SK-N-SH (cell line): ENCODE results near the gene TMEM243. TPM values are rescaled to one million over a fixed set of nuclear protein-coding genes. Genes with fewer than 3 reads are reported as not detected.

Source experiments
- CTCF ChIA-PET: fragments of 300-600, 350-600 bp; formaldehyde crosslinking; extraction: SDS; loops from one replicate; lab custom pipeline; 2021; lab: Yijun Ruan, JAX
- POLR2A ChIA-PET: fragments of 350-600 bp; sonication (Branson Sonifier 250); formaldehyde crosslinking; extraction: SDS; loops from one replicate; lab custom pipeline; 2020; ENCODE audit warnings: antibody characterized with exemption, inconsistent platforms; lab: Yijun Ruan, JAX
- DNase-seq: peaks from one replicate; pipeline ENCODE4 v3.0.0; 2012
- H2AFZ ChIP-seq: fragments of 200-600 bp; sonication (generic); 2 replicates; pipeline ENCODE4 v1.8.1; 2016; ENCODE audit warnings: antibody characterized with exemption, mild to moderate bottlenecking, low read depth
- H3F3A ChIP-seq: fragments of 200-600 bp; sonication (generic); replicated peaks from 2 replicates; pipeline ENCODE3; 2016; ENCODE audit warnings: antibody characterized with exemption, mild to moderate bottlenecking; ENCODE audit not compliant: insufficient read depth
- H3K27ac ChIP-seq, 2 experiments: fragments of 200-500 bp in 1 of 2; fragments of 200-600 bp in 1 of 2; sonication (Bioruptor generic) in 1 of 2; sonication (generic), shearing (Covaris generic) in 1 of 2; 2 replicates each; pipeline versions ENCODE4 v1.5.1 to v1.6.1; 2014 to 2016; ENCODE audit warnings: low read depth in 2 of 2, inconsistent platforms in 1 of 2, low read length in 1 of 2, mild to moderate bottlenecking in 1 of 2, mixed read lengths in 1 of 2
- H3K27me3 ChIP-seq: fragments of 200-600 bp; sonication (generic), shearing (Covaris generic); 2 replicates; pipeline ENCODE4 v1.6.1; 2016; ENCODE audit warnings: mixed run types; ENCODE audit not compliant: insufficient read depth
- H3K36me3 ChIP-seq, 2 experiments: fragments of 200-500 bp in 1 of 2; fragments of 200-600 bp in 1 of 2; sonication (Bioruptor generic) in 1 of 2; sonication (generic) in 1 of 2; replicated peaks in 1 of 2; 2 replicates each; pipeline versions ENCODE3 to v1.5.1; 2014 to 2016; ENCODE audit warnings: low read length in 1 of 2, mild to moderate bottlenecking in 1 of 2; ENCODE audit not compliant: insufficient read depth in 2 of 2, control insufficient read depth in 1 of 2
- H3K4me1 ChIP-seq, 2 experiments: fragments of 200-500 bp in 1 of 2; fragments of 200-600 bp in 1 of 2; sonication (Bioruptor generic) in 1 of 2; sonication (generic), shearing (Covaris generic) in 1 of 2; 2 replicates each; pipeline versions ENCODE4 v1.5.1 to v1.6.1; 2014 to 2016; ENCODE audit warnings: low read depth in 1 of 2, low read length in 1 of 2, mixed run types in 1 of 2; ENCODE audit not compliant: insufficient read depth in 2 of 2, control insufficient read depth in 1 of 2
- H3K4me2 ChIP-seq: fragments of 200-600 bp; sonication (generic), shearing (Covaris generic); 2 replicates; pipeline ENCODE4 v1.6.1; 2017; ENCODE audit warnings: mixed run types
- H3K4me3 ChIP-seq, 2 experiments: fragments of 200-500 bp in 1 of 2; fragments of 200-600 bp in 1 of 2; sonication (Bioruptor generic) in 1 of 2; sonication (generic), shearing (Covaris generic) in 1 of 2; 2 replicates each; pipeline versions ENCODE4 v1.5.1 to v1.8.1; 2014 to 2016; ENCODE audit warnings: low read depth in 2 of 2, inconsistent platforms in 1 of 2, low read length in 1 of 2, mild to moderate bottlenecking in 1 of 2, mixed read lengths in 1 of 2, moderate library complexity in 1 of 2
- H3K79me2 ChIP-seq: fragments of 200-600 bp; sonication (generic); 2 replicates; pipeline ENCODE4 v1.8.1; 2017; ENCODE audit warnings: mild to moderate bottlenecking; ENCODE audit not compliant: insufficient read depth
- H3K9ac ChIP-seq: fragments of 200-600 bp; sonication (generic); 2 replicates; pipeline ENCODE4 v1.6.1; 2017; ENCODE audit warnings: mixed run types
- H3K9me2 ChIP-seq: fragments of 200-600 bp; sonication (generic); 2 replicates; pipeline ENCODE4 v1.6.1; 2017; ENCODE audit warnings: mixed run types
- H3K9me3 ChIP-seq: fragments of 200-600 bp; sonication (generic); 2 replicates; pipeline ENCODE4 v1.6.1; 2017; ENCODE audit warnings: mixed run types, mild to moderate bottlenecking, moderate library complexity
- H4K20me1 ChIP-seq: fragments of 200-600 bp; sonication (generic); 2 replicates; pipeline ENCODE4 v1.6.1; 2017; ENCODE audit warnings: mild to moderate bottlenecking, mixed run types; ENCODE audit not compliant: insufficient read depth
- CHD2 ChIP-seq: fragments of 150-350 bp; IDR thresholded peaks from 2 replicates; pipeline ENCODE4 v1.6.1; 2018; ENCODE audit warnings: low read length; ENCODE audit not compliant: partially characterized antibody
- EZH2phosphoT487 ChIP-seq: fragments of 200-600 bp; sonication (generic); IDR thresholded peaks from 2 replicates; pipeline ENCODE4 v1.6.1; 2017; ENCODE audit warnings: low read depth, mixed run types, mild to moderate bottlenecking, antibody characterized with exemption, moderate library complexity, borderline replicate concordance
- FOXJ3 ChIP-seq: sonication (generic); formaldehyde crosslinking; IDR thresholded peaks from 2 replicates; pipeline ENCODE4 v1.5.1; 2020; ENCODE audit warnings: mild to moderate bottlenecking, missing genetic modification reagents
- GABPA ChIP-seq: IDR thresholded peaks from 2 replicates; pipeline ENCODE4 v1.4.0; 2012; ENCODE audit warnings: low read depth, mild to moderate bottlenecking
- MEF2A ChIP-seq: IDR thresholded peaks from 2 replicates; pipeline ENCODE4 v1.4.0; 2012; ENCODE audit warnings: low read depth, borderline replicate concordance
- NRF1 ChIP-seq: IDR thresholded peaks from 2 replicates; pipeline ENCODE4 v1.6.1; 2012; ENCODE audit warnings: low read depth, mild to moderate bottlenecking, low read length
- REST ChIP-seq: IDR thresholded peaks from 2 replicates; pipeline ENCODE4 v1.6.1; 2012; ENCODE audit warnings: mild to moderate bottlenecking, low read depth, low read length, moderate library complexity
- RFX5 ChIP-seq: IDR thresholded peaks from 2 replicates; pipeline ENCODE4 v1.6.1; 2012; ENCODE audit warnings: mild to moderate bottlenecking, improper control_type of control experiment, low read length
- SIN3A ChIP-seq: IDR thresholded peaks from 2 replicates; pipeline ENCODE4 v1.6.1; 2012; ENCODE audit warnings: low read depth, mild to moderate bottlenecking, low read length, moderate library complexity, borderline replicate concordance
- TAF1 ChIP-seq: IDR thresholded peaks from 2 replicates; pipeline ENCODE4 v1.6.1; 2012; ENCODE audit warnings: low read depth, mild to moderate bottlenecking, low read length, moderate library complexity, borderline replicate concordance
- TCF12 ChIP-seq: IDR thresholded peaks from 2 replicates; pipeline ENCODE4 v1.4.0; 2012
- polyA plus RNA-seq, 3 experiments: library from polyadenylated mRNA; depleted of rRNA; stranded (reverse); fragments of >200 nt; gene quantifications; 2 replicates each; pipeline ENCODE4 v1.2.3, GENCODE V29; 2012
- TF ChIP-seq, protein P1 (sequence below): fragments of 150-350 bp; IDR thresholded peaks from 2 replicates; pipeline ENCODE4 v1.6.1; 2016; ENCODE audit warnings: mild to moderate bottlenecking, low read depth, low read length

The TMEM243 gene
- polyA plus RNA-seq, 1 of the 3 experiments (the other 2 are of a cell fraction), result 31.1 TPM

DNA sequence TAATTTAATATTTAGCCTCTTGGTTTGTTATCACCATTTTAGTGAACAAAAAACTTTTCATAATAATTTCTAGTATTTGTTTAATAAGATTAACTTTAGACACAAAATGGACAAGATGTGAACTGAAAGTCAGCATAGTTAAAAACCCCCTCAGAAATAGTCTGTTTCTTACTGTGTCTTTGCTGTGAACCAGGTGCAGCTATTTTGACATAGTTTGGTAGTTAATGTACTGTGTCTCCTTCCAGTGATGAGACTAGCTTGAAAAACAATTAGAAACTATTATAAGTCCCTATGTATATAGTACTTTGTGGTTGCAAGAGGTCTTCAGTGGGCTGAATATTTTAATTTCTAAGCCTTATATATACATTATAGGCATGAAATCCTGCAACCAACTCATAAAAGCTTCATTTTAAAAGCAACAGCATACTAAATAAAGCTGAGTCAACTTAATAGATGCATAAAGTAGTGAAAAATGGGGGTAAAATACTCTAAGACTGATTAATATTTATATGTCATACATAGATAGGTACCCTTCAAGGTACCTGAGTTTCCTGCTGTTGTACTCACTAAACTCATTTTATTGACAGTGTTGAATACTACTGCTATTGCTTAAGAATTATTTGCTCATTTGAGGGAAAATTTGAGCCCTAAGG lies 48.1 kb downstream of the TMEM243 start:
- no peaks in the 10 kb centered on the region for H3K9me3 ChIP-seq
- no peaks in the 10 kb centered on the region for H4K20me1 ChIP-seq
- no peak for DNase-seq
- no peaks in the 10 kb centered on the region for H3K9me2 ChIP-seq
- no peaks in the 10 kb centered on the region for H3K27me3 ChIP-seq
- peaks cover 96 to 98% of the 10 kb centered on the region in 2 experiments for H3K36me3 ChIP-seq
- no peak overlapping the region for H2AFZ ChIP-seq
- peaks cover 6% of the 10 kb centered on the region; the same call in 1 of the 2 replicates for H3K79me2 ChIP-seq
- no peak overlapping the region for H3K4me3 ChIP-seq
- CTCF ChIA-PET, result interaction anchor here (0.8 to 1.7 kb wide), 5 partner anchors 11 to 254 kb away, joined by 3 to 5 read pairs (median 3); partner anchors contain the start of gene ELAPOR2
- TF ChIP-seq RFX5 (no peak), EZH2phosphoT487 (no peak), FOXJ3 (no peak), TCF12 (no peak), GABPA (no peak), MEF2A (no peak), NRF1 (no peak), CHD2 (no peak), SIN3A (no peak), TAF1 (no peak), REST (no peak)
- TF ChIP-seq, protein P1, sequence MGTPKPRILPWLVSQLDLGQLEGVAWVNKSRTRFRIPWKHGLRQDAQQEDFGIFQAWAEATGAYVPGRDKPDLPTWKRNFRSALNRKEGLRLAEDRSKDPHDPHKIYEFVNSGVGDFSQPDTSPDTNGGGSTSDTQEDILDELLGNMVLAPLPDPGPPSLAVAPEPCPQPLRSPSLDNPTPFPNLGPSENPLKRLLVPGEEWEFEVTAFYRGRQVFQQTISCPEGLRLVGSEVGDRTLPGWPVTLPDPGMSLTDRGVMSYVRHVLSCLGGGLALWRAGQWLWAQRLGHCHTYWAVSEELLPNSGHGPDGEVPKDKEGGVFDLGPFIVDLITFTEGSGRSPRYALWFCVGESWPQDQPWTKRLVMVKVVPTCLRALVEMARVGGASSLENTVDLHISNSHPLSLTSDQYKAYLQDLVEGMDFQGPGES, result no peak
- TF ChIP-seq, all 33 proteins: peak for 0
- POLR2A ChIA-PET, result interaction anchor here (1.5 kb wide), 1 partner anchor 19 kb away, joined by 5 read pairs; the partner anchor contains the start of gene DMTF1
- H3K9ac ChIP-seq, result no peak overlapping the region
- H3K4me2 ChIP-seq, result no peak overlapping the region
- H3K27ac ChIP-seq, result no peak overlapping the region
- H3K4me1 ChIP-seq, result no peaks in the 10 kb centered on the region; a peak in 1 of 4 replicates
- peaks cover 7% of the 10 kb centered on the region for H3F3A ChIP-seq
